H9 (cell line): ENCODE data around the gene THOC5. TPM values are rescaled to one million over a fixed set of nuclear protein-coding genes. Genes with fewer than 3 reads are reported as not detected.
A peak's percentile ranks its signal among the peaks of the same experiment; 100 is the strongest.

Source experiments
- DNase-seq: peaks from one replicate; pipeline ENCODE4 v3.0.0-alpha.2; 2017
- H2AFZ ChIP-seq: one replicate; pipeline ENCODE4 v1.6.1; 2013; ENCODE audit warnings: mild to moderate bottlenecking, low read length, control low read depth, moderate library complexity
- H2AK5ac ChIP-seq: 2 replicates; pipeline ENCODE4 v1.6.1; 2013; ENCODE audit warnings: low read length, control low read depth, mixed read lengths; ENCODE audit not compliant: insufficient read length
- H2BK120ac ChIP-seq: one replicate; pipeline ENCODE4 v1.6.1; 2013; ENCODE audit warnings: low read depth, mild to moderate bottlenecking, low read length, control low read depth, inconsistent platforms; ENCODE audit not compliant: poor library complexity, severe bottlenecking
- H2BK12ac ChIP-seq: 2 replicates; pipeline ENCODE4 v1.6.1; 2013; ENCODE audit warnings: low read length, control low read depth, mixed read lengths, low read depth; ENCODE audit not compliant: insufficient read length
- H2BK15ac ChIP-seq: 2 replicates; pipeline ENCODE4 v1.6.1; 2013; ENCODE audit warnings: low read depth, low read length, control low read depth
- H2BK20ac ChIP-seq: one replicate; pipeline ENCODE4 v1.6.1; 2013; ENCODE audit warnings: low read depth, mild to moderate bottlenecking, low read length, control low read depth, inconsistent platforms; ENCODE audit not compliant: poor library complexity, severe bottlenecking
- H2BK5ac ChIP-seq: 2 replicates; pipeline ENCODE4 v1.6.1; 2013; ENCODE audit warnings: low read length, control low read depth, mixed read lengths; ENCODE audit not compliant: insufficient read length
- H3K14ac ChIP-seq: 2 replicates; pipeline ENCODE4 v1.6.1; 2013; ENCODE audit warnings: low read length, control low read depth; ENCODE audit not compliant: insufficient read depth
- H3K18ac ChIP-seq: 2 replicates; pipeline ENCODE4 v1.6.1; 2013; ENCODE audit warnings: low read depth, mild to moderate bottlenecking, mixed read lengths, low read length, control low read depth; ENCODE audit not compliant: insufficient read length
- H3K23ac ChIP-seq: 2 replicates; pipeline ENCODE4 v1.6.1; 2013; ENCODE audit warnings: low read length, control low read depth, mixed read lengths, low read depth; ENCODE audit not compliant: insufficient read length
- H3K23me2 ChIP-seq: 2 replicates; pipeline ENCODE4 v1.6.1; 2013; ENCODE audit warnings: low read depth, mild to moderate bottlenecking, mixed read lengths, low read length, control low read depth; ENCODE audit not compliant: insufficient read length, poor library complexity, severe bottlenecking
- H3K27ac ChIP-seq: 2 replicates; pipeline ENCODE4 v1.5.1; 2013; ENCODE audit warnings: low read length, control low read depth, mixed read lengths, low read depth; ENCODE audit not compliant: insufficient read length
- H3K27me3 ChIP-seq: 2 replicates; pipeline ENCODE4 v1.6.1; 2013; ENCODE audit warnings: low read length, control low read depth, inconsistent platforms; ENCODE audit not compliant: insufficient read depth
- H3K4ac ChIP-seq: 2 replicates; pipeline ENCODE4 v1.6.1; 2013; ENCODE audit warnings: low read depth, mild to moderate bottlenecking, control low read depth, inconsistent platforms, low read length, moderate library complexity
- H3K4me1 ChIP-seq: 2 replicates; pipeline ENCODE4 v1.6.1; 2013; ENCODE audit warnings: low read length, control low read depth, inconsistent platforms; ENCODE audit not compliant: insufficient read depth
- H3K4me2 ChIP-seq: 2 replicates; pipeline ENCODE4 v1.6.1; 2013; ENCODE audit warnings: low read length, control low read depth, mixed read lengths; ENCODE audit not compliant: insufficient read length, insufficient read depth
- H3K56ac ChIP-seq: 2 replicates; pipeline ENCODE4 v1.6.1; 2013; ENCODE audit warnings: low read depth, mild to moderate bottlenecking, mixed read lengths, low read length, control low read depth; ENCODE audit not compliant: insufficient read length
- H3K79me1 ChIP-seq: 2 replicates; pipeline ENCODE4 v1.6.1; 2013; ENCODE audit warnings: low read depth, mild to moderate bottlenecking, moderate library complexity, low read length, control low read depth, inconsistent platforms; ENCODE audit not compliant: insufficient read depth, poor library complexity, severe bottlenecking
- H3K79me2 ChIP-seq: 2 replicates; pipeline ENCODE4 v1.6.1; 2013; ENCODE audit warnings: low read length, control low read depth, inconsistent platforms; ENCODE audit not compliant: insufficient read depth
- H3K9ac ChIP-seq: 2 replicates; pipeline ENCODE4 v1.6.1; 2013; ENCODE audit warnings: low read length, control low read depth, mixed read lengths; ENCODE audit not compliant: insufficient read length; ENCODE audit errors: extremely low read depth
- H3K9me3 ChIP-seq: one replicate; pipeline ENCODE4 v1.6.1; 2013; ENCODE audit warnings: low read depth, low read length, inconsistent platforms; ENCODE audit not compliant: control insufficient read depth
- H3T11ph ChIP-seq: one replicate; pipeline ENCODE4 v1.6.1; 2013; ENCODE audit warnings: mild to moderate bottlenecking, low read length, control low read depth, inconsistent platforms
- H4K20me1 ChIP-seq: one replicate; pipeline ENCODE4 v1.6.1; 2013; ENCODE audit not compliant: control insufficient read depth, insufficient read length, insufficient read depth
- H4K5ac ChIP-seq: 2 replicates; pipeline ENCODE4 v1.6.1; 2013; ENCODE audit warnings: low read depth, mild to moderate bottlenecking, mixed read lengths, low read length, control low read depth; ENCODE audit not compliant: insufficient read length
- H4K8ac ChIP-seq: replicated peaks from 2 replicates; pipeline ENCODE4 v1.6.1; 2013; ENCODE audit warnings: low read length, control low read depth, mixed read lengths, low read depth; ENCODE audit not compliant: insufficient read length
- H4K91ac ChIP-seq: 2 replicates; pipeline ENCODE4 v1.6.1; 2013; ENCODE audit warnings: low read depth, mild to moderate bottlenecking, moderate library complexity, mixed read lengths, low read length, control low read depth; ENCODE audit not compliant: insufficient read length
- H3K27ac Mint-ChIP-seq, 3 experiments: 2 replicates in 2 of 3; 3 replicates in 1 of 3; pipeline ENCODE4 v1.8.0; 2020 to 2021; ENCODE audit warnings: mixed read lengths in 3 of 3, mild to moderate bottlenecking in 1 of 3, moderate library complexity in 1 of 3
- H3K27me3 Mint-ChIP-seq: 2 replicates; pipeline ENCODE4 v1.8.0; 2021; ENCODE audit warnings: low read depth, mild to moderate bottlenecking, moderate library complexity, mixed read lengths
- H3K36me3 Mint-ChIP-seq, 3 experiments: 2 replicates in 2 of 3; 3 replicates in 1 of 3; pipeline ENCODE4 v1.8.0; 2020 to 2021; ENCODE audit warnings: low read depth in 3 of 3, mixed read lengths in 3 of 3; ENCODE audit not compliant: insufficient read depth in 1 of 3
- H3K4me1 Mint-ChIP-seq, 2 experiments: 2 replicates each; pipeline ENCODE4 v1.8.0; 2020; ENCODE audit warnings: mixed read lengths in 2 of 2
- H3K4me3 Mint-ChIP-seq, 2 experiments: 2 replicates in 1 of 2; 3 replicates in 1 of 2; pipeline ENCODE4 v1.8.0; 2020 to 2021; ENCODE audit warnings: mild to moderate bottlenecking in 2 of 2, mixed read lengths in 2 of 2, moderate library complexity in 1 of 2
- H3K9me3 Mint-ChIP-seq, 2 experiments: 2 replicates in 1 of 2; 3 replicates in 1 of 2; pipeline ENCODE4 v1.8.0; 2020; ENCODE audit warnings: mild to moderate bottlenecking in 2 of 2, mixed read lengths in 2 of 2, moderate library complexity in 1 of 2
- CTCF ChIP-seq: fragments of 200-600 bp; sonication (generic); conservative IDR thresholded peaks from 3 replicates; pipeline ENCODE4 v1.8.0; 2021; ENCODE audit warnings: antibody characterized with exemption, mild to moderate bottlenecking
- WGBS: extraction: QIAGEN DNeasy Blood & Tissue Kit; methylation state at CpG from one replicate; pipeline ENCODE4 v1.1.7; 2013; ENCODE audit warnings: missing lambda C conversion rate, low lambda C conversion rate, mixed read lengths; ENCODE audit not compliant: insufficient read length; ENCODE audit errors: extremely low coverage; 5-methylcytosine and 5-hydroxymethylcytosine counted together
- total RNA-seq: library from RNA; stranded (reverse); gene quantifications from 2 replicates; pipeline ENCODE4 v1.2.1, GENCODE V29; 2021

Gene THOC5
- total RNA-seq, 1 experiment from 2014 or later = 71.8 TPM

GRCh38 chr22:29464581-29464980 is 89.0 kb downstream of the THOC5 start:
- Histone ChIP-seq H3K9me3 (no peaks in the 10 kb centered on the region), H3T11ph (no peak overlapping the region), H2BK15ac (no peak overlapping the region), H3K79me2 (no peaks in the 10 kb centered on the region), H3K14ac (no peak overlapping the region), H2BK120ac (no peak overlapping the region), H3K27ac (no peak overlapping the region), H4K20me1 (no peaks in the 10 kb centered on the region), H3K18ac (no peak overlapping the region), H3K4me2 (no peak overlapping the region), H3K9ac (no peak overlapping the region), H2AFZ (no peak overlapping the region), H3K23ac (no peak overlapping the region), H2BK12ac (no peak overlapping the region), H3K56ac (no peak overlapping the region), H4K8ac (no peak overlapping the region), H4K91ac (no peak overlapping the region), H3K79me1 (no peaks in the 10 kb centered on the region), H3K4ac (no peak overlapping the region), H3K27me3 (no peaks in the 10 kb centered on the region), H4K5ac (no peak overlapping the region), H2AK5ac (no peak overlapping the region), H2BK5ac (no peak overlapping the region), H3K4me1 (no peaks in the 10 kb centered on the region), H3K23me2 (no peaks in the 10 kb centered on the region), H2BK20ac (no peak overlapping the region)
- no peak overlapping the region for H3K4me3 Mint-ChIP-seq
- DNase-seq = no peak
- no CpG with 5 or more reads among the region's 7 CpGs for WGBS
- H3K36me3 Mint-ChIP-seq = no peaks in the 10 kb centered on the region
- no peaks in the 10 kb centered on the region for H3K9me3 Mint-ChIP-seq
- peak overlapping the region in 1 of 3 experiments; percentile 40; a peak in 1 of 7 replicates for H3K27ac Mint-ChIP-seq
- H3K4me1 Mint-ChIP-seq = peaks cover 8 to 10% of the 10 kb centered on the region in 2 experiments
- TF ChIP-seq CTCF = no peak
- peaks cover 25% of the 10 kb centered on the region for H3K27me3 Mint-ChIP-seq
